Effector memory CD8-positive, alpha-beta T cell (primary cell): Measurements from ENCODE around the gene GPR135.

ENCODE experiments used
- ATAC-seq: fragments of 150-1000 bp; cut with Tn5 transposase; replicated peaks from 2 replicates; pipeline ENCODE4 v1.10.0; 2021; ENCODE audit warnings: mild to moderate bottlenecking, moderate library complexity
- DNase-seq, 3 experiments: peaks; one replicate each; pipeline ENCODE4 v3.0.0; 2021
- H3K27ac Mint-ChIP-seq, 2 donors: one replicate each; pipeline ENCODE4 v1.8.0; 2022; ENCODE audit warnings: mild to moderate bottlenecking in 2 of 2, mixed read lengths in 2 of 2, moderate library complexity in 2 of 2
- H3K27me3 Mint-ChIP-seq, 2 donors: one replicate each; pipeline ENCODE4 v1.8.0; 2022; ENCODE audit warnings: mixed read lengths in 2 of 2
- H3K36me3 Mint-ChIP-seq: one replicate; pipeline ENCODE4 v1.8.0; 2022; ENCODE audit warnings: mild to moderate bottlenecking, moderate library complexity, mixed read lengths; ENCODE audit not compliant: insufficient read depth
- H3K4me1 Mint-ChIP-seq, 2 donors: one replicate each; pipeline ENCODE4 v1.8.0; 2022; ENCODE audit warnings: low read depth in 2 of 2, mixed read lengths in 2 of 2
- H3K4me3 Mint-ChIP-seq, 2 donors: one replicate each; pipeline ENCODE4 v1.8.0; 2022; ENCODE audit warnings: mild to moderate bottlenecking in 2 of 2, mixed read lengths in 2 of 2, moderate library complexity in 2 of 2
- H3K9me3 Mint-ChIP-seq, 2 donors: one replicate each; pipeline ENCODE4 v1.8.0; 2022; ENCODE audit warnings: mixed read lengths in 2 of 2
- total RNA-seq, 9 experiments: gene quantifications; one replicate each; lab custom pipeline; 2026; lab: John Stamatoyannopoulos, UW

The GPR135 gene, protein sequence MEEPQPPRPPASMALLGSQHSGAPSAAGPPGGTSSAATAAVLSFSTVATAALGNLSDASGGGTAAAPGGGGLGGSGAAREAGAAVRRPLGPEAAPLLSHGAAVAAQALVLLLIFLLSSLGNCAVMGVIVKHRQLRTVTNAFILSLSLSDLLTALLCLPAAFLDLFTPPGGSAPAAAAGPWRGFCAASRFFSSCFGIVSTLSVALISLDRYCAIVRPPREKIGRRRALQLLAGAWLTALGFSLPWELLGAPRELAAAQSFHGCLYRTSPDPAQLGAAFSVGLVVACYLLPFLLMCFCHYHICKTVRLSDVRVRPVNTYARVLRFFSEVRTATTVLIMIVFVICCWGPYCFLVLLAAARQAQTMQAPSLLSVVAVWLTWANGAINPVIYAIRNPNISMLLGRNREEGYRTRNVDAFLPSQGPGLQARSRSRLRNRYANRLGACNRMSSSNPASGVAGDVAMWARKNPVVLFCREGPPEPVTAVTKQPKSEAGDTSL
- total RNA-seq: 0.55 to 5.0 (median 2.0) reads per million in 9 experiments

DNA sequence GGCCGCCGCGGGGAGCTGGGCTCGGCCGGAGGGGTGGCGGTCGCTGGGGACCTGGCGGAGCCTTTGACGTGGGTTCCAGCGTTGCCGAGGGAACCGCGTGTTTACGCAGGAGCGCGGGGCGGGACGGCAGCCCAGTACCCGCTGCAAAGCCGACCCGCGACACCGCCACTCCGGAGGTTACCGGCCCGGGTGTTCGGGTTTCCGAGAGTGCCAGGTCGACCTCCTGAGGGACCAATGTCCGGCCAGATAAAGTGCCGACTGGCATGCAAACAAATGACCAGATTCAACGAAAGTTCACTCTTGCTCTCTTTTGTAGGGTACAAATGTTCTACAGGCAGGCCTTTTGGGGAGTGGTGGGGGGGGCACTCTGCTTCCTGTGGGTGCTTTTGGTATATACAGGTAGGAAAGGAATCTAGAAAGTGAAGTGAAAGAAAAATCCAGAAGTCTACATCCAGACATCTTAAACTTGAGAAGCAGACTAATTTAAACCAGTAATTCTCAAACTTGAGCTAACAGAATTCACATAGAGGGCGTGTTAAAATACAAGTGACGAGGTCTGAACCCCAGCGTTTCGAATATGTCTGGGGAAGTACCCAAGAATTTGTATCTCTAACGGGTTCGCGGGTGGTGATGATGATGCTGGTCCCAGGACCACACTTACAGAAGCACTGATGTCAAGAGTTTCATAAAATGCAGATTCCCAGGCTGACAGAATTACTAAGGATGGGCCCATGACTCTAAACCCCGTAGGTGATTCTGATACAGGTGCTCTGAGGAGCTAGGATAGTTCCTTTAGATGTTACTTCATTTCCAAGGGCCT is at the start of gene GPR135:
TSS of gene GPR135 (minus strand) at position 65 of the 820 bp plus-strand sequence. CDS start 154 bp downstream, outside the sequence.
- Mint-ChIP-seq H3K4me1 (peaks cover 2 to 11% of the 10 kb centered on the region in 2 donors), H3K27me3 (no peaks in the 10 kb centered on the region), H3K27ac (peak within 1 kb of the TSS; percentile 79 to 87), H3K4me3 (peak within 1 kb of the TSS; percentile 87 to 90), H3K9me3 (no peaks in the 10 kb centered on the region), H3K36me3 (peaks cover 4% of the 10 kb centered on the region)
- peak; percentile 54 for ATAC-seq
- peak; percentile 20 to 45 (median 38) for DNase-seq

DNA sequence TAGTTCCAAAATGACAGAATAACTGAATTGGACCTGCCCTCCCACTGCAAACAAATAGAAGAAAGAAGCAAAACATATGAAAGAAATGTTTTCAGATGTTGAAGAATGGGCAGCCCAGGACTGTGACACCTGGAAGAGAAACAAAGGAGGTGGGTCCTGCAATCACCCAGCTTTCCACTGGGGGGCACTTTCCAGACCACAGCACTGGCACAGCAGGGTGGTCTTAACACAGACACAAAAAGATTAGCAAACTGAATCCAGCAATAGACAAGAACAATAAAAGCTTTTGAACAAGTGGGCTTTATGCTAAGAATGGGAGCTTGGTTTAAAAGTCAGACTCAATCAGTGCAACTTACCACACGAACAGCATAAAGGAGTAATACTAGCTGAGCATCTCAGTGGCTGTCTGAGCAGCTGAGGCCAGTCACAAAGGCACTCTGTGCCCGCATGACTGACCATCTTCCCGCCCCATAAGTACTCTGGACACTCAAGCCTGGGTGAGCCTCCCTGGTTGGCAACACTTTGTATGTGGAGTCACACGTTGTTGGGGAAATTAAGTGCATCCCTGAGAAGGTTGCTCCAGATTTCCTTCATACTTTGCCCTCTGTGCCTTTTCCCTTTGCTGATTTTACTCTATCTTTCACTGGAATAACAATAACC is 46.9 kb upstream of the GPR135 start:
- DNase-seq (no peak), ATAC-seq (no peak)
- Mint-ChIP-seq H3K27me3 (peaks cover 36 to 67% of the 10 kb centered on the region in 2 donors), H3K4me1 (peaks cover 0 to 3% of the 10 kb centered on the region in 2 donors), H3K27ac (no peak overlapping the region), H3K36me3 (peaks cover 2% of the 10 kb centered on the region), H3K9me3 (no peaks in the 10 kb centered on the region), H3K4me3 (no peak overlapping the region)

DNA sequence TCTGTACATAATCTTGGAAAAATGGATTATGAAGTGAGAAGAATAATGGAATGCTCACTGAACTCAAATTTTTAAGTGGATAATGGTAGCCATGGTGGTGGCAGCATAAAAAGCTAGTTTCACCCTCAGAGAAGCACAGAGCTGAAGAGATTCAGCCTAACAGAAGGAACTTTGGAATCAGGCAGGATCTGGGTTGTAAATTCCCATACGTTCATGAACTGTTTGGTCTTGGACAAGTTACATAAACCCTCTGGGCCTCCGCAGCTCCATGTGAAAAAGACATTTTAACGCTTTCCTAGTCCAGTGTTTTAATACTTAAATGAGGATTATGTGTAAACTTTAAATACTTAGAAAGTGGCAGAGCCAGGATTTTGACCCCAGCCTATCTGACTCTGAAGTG is 45.8 kb upstream of the GPR135 start:
- no peak overlapping the region for H3K27ac Mint-ChIP-seq
- H3K36me3 Mint-ChIP-seq: peaks cover 2% of the 10 kb centered on the region
- peaks cover 30 to 58% of the 10 kb centered on the region in 2 donors for H3K27me3 Mint-ChIP-seq
- no peaks in the 10 kb centered on the region for H3K9me3 Mint-ChIP-seq
- H3K4me3 Mint-ChIP-seq: no peak overlapping the region
- DNase-seq (no peak), ATAC-seq (no peak)
- H3K4me1 Mint-ChIP-seq: peaks cover 0 to 4% of the 10 kb centered on the region in 2 donors

- no peak for DNase-seq
- H3K27me3 Mint-ChIP-seq: peaks cover 25 to 48% of the 10 kb centered on the region in 2 donors
- H3K4me3 Mint-ChIP-seq: no peak overlapping the region
- peaks cover 2% of the 10 kb centered on the region for H3K36me3 Mint-ChIP-seq
- no peak for ATAC-seq
- no peaks in the 10 kb centered on the region for H3K9me3 Mint-ChIP-seq
- no peak overlapping the region for H3K27ac Mint-ChIP-seq
- H3K4me1 Mint-ChIP-seq: peaks cover 0 to 4% of the 10 kb centered on the region in 2 donors
Measured at GRCh38 chr14:59510001-59510400, 44.8 kb upstream of the GPR135 start.

DNA sequence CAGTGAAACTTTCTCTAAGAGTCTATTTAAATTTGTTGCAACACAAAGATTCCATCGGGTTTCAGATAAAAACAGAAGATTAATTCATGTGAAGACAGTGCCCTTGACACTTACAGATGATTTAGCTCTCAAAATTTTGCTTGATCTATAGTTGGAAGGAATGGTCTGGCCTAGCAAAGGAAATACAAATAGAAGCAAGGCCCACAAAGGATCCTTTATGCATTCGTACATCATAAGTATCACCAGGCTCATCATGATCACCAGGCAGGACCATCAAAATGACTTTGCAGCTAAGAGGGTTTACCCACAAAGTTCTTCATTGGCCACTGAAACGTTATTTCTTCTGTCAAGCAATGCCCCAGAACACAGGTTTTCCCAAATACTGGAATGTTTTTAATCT is 43.9 kb upstream of the GPR135 start:
- ATAC-seq (no peak), DNase-seq (no peak)
- Mint-ChIP-seq H3K4me1 (peaks cover 6 to 7% of the 10 kb centered on the region in 2 donors), H3K9me3 (no peaks in the 10 kb centered on the region), H3K4me3 (no peak overlapping the region), H3K27me3 (peaks cover 25 to 39% of the 10 kb centered on the region in 2 donors), H3K36me3 (peaks cover 2% of the 10 kb centered on the region), H3K27ac (no peak overlapping the region)

GRCh38 chr14:59507752-59508103 is 42.5 kb upstream of the GPR135 start:
- Mint-ChIP-seq H3K9me3 (no peaks in the 10 kb centered on the region), H3K4me3 (no peak overlapping the region), H3K4me1 (peaks cover 8 to 16% of the 10 kb centered on the region in 2 donors), H3K36me3 (peaks cover 4% of the 10 kb centered on the region), H3K27ac (no peak overlapping the region), H3K27me3 (peaks cover 19 to 26% of the 10 kb centered on the region in 2 donors)
- DNase-seq: no peak
- no peak for ATAC-seq

DNA sequence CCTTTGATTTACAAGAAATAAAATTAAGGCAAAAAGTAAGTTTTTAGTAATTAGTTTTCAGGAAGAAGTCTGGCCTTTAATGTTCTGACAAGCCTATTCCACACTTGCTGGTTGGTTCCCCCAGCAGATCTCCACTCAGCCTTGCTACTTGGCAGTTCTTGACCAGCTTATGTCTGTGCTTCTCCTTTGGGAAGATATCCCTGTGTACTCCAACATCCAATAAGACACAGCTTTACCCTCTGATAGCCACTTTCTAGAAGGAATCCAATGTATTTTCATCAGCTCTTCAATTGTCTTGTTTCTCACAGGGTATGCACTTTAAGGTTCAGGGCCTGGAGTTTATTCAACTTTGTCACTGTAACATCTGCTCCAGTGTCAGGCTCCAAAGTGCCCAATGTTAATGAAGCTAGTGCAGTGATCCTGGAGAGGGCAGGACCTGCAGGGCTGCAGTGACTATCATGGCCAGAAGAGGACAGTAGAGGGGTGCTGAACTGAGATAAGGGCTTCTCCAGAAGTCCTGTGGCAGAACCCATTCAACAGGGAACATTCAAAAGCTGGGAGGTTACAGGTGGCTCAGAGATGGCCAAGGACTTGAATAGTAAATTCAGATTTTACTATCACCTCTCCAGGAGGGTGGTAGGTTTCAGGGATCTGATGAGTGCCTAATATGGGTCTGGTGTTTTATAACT is 42.0 kb upstream of the GPR135 start:
- Mint-ChIP-seq H3K36me3 (peaks cover 9% of the 10 kb centered on the region), H3K27ac (no peak overlapping the region), H3K9me3 (no peaks in the 10 kb centered on the region), H3K4me1 (peaks cover 8 to 16% of the 10 kb centered on the region in 2 donors), H3K27me3 (peaks cover 19 to 22% of the 10 kb centered on the region in 2 donors), H3K4me3 (no peak overlapping the region)
- peak; percentile 20 to 45 (median 31) for DNase-seq
- ATAC-seq: peak; percentile 69

DNA sequence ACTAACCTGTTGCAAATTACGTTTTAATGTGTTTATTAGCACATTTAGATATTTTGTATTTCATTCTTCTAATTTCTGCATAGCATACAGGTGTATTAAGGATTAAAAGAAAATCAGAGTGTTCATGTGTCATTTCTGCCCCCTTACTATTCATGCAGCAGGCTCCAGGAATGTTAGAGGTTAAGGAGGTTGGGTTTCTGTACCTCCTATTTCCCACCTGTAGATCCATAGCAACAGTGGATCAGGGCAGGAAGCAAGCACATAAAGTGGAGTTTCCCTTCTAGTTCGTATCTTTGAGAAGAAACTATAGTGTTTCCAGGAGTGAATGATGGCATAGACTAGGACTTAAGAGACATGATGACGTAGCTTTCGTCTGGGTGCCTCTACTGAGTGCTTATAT is 38.1 kb upstream of the GPR135 start:
- peaks cover 23% of the 10 kb centered on the region for H3K36me3 Mint-ChIP-seq
- no peak for ATAC-seq
- no peaks in the 10 kb centered on the region for H3K9me3 Mint-ChIP-seq
- H3K4me1 Mint-ChIP-seq: peaks cover 8 to 16% of the 10 kb centered on the region in 2 donors
- no peak for DNase-seq
- H3K27me3 Mint-ChIP-seq: no peaks in the 10 kb centered on the region
- no peak overlapping the region for H3K4me3 Mint-ChIP-seq
- no peak overlapping the region for H3K27ac Mint-ChIP-seq

DNA sequence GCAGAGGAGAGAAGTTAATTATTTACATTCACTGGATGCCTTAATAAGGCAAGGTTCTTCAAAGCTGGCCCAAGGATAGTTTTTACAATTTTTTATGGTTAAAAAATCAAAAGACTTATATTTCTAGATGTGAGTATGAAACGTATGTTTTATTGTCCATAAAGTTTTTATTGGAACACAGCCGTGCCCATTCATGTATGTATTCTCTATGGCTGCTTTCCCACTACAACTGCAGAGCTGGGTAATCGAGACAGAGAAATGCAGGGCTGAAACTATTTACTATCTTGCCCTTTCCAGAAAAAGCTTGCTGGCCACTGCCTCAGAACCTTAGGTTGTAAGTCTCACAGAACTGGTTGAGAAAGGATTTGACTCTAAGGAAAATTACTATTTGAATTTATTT is 35.6 kb upstream of the GPR135 start:
- peaks cover 31% of the 10 kb centered on the region for H3K36me3 Mint-ChIP-seq
- ATAC-seq: no peak
- peak overlapping the region in 1 of 2 donors; percentile 44 for H3K27ac Mint-ChIP-seq
- H3K4me1 Mint-ChIP-seq: peaks cover 10 to 24% of the 10 kb centered on the region in 2 donors
- no peaks in the 10 kb centered on the region for H3K9me3 Mint-ChIP-seq
- no peak for DNase-seq
- H3K4me3 Mint-ChIP-seq: no peak overlapping the region
- H3K27me3 Mint-ChIP-seq: no peaks in the 10 kb centered on the region

GRCh38 chr14:59492384-59492783 is 27.2 kb upstream of the GPR135 start:
- ATAC-seq (no peak), DNase-seq (no peak)
- no peaks in the 10 kb centered on the region for H3K9me3 Mint-ChIP-seq
- no peak overlapping the region for H3K4me3 Mint-ChIP-seq
- no peak overlapping the region for H3K27ac Mint-ChIP-seq
- peaks cover 25% of the 10 kb centered on the region for H3K36me3 Mint-ChIP-seq
- H3K4me1 Mint-ChIP-seq: peaks cover 17 to 55% of the 10 kb centered on the region in 2 donors
- H3K27me3 Mint-ChIP-seq: no peaks in the 10 kb centered on the region

- peaks cover 14 to 48% of the 10 kb centered on the region in 2 donors for H3K4me1 Mint-ChIP-seq
- peak overlapping the region in 1 of 2 donors; percentile 12 for H3K27ac Mint-ChIP-seq
- H3K9me3 Mint-ChIP-seq: no peaks in the 10 kb centered on the region
- no peak for ATAC-seq
- peaks cover 20% of the 10 kb centered on the region for H3K36me3 Mint-ChIP-seq
- no peak overlapping the region for H3K4me3 Mint-ChIP-seq
- no peaks in the 10 kb centered on the region for H3K27me3 Mint-ChIP-seq
- no peak for DNase-seq
Measured at GRCh38 chr14:59490756-59491155, 25.6 kb upstream of the GPR135 start.

DNA sequence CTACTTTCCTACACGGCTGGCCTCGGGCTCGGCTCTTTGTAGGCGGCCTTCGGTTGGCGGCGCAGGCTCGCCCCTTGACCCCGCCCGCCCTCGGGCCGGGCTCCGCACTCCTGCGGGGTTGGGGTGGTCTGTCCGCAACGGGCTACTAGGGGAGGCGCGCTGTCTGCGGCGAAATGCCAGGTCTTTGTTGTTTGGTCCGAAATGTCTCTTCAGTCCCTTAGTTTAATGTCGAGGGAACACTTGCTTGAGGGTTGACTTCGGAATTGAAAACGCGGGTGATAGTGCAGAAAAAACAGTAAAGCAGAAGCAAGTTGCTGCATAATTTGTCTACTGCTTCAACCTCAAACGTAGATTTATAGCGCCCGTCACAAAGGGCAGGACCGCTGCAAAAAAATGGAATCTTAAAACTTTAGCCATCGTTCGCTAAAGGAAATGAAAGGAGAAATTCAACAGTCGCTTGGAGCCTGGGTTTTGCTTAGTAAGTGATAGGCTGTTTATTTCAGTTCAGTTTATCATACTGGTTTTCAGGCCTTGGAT is 19.5 kb upstream of the GPR135 start:
- Mint-ChIP-seq H3K27me3 (no peaks in the 10 kb centered on the region), H3K27ac (peak overlapping the region; percentile 82 to 85), H3K4me3 (peak overlapping the region; percentile 89 to 90), H3K9me3 (no peaks in the 10 kb centered on the region), H3K4me1 (peaks cover 45 to 51% of the 10 kb centered on the region in 2 donors), H3K36me3 (peaks cover 11% of the 10 kb centered on the region)
- ATAC-seq (peak; percentile 53), DNase-seq (no peak)
